K562 (cell line): ENCODE data around the gene ZFP36. TPM values are rescaled to one million over a fixed set of nuclear protein-coding genes. Genes with fewer than 3 reads are reported as not detected.

Source experiments
- ATAC-seq: fragments of 200-7000 bp; cut with Tn5 transposase; 3 replicates; pipeline ENCODE4 v1.9.1; 2020; ENCODE audit warnings: moderate library complexity
- BruUV-seq: library from RNA; stranded (reverse); fragments of 400-500 nt; replicated peaks from 2 replicates; lab custom pipeline; 2021; lab: Mats Ljungman, UMichigan
- CTCF ChIA-PET: fragments of 300-600 bp; formaldehyde crosslinking; extraction: SDS; loops from one replicate; lab custom pipeline; 2021; ENCODE audit warnings: low intra/inter-chr PET ratio; lab: Yijun Ruan, JAX
- POLR2A ChIA-PET: fragments of 300-600, 350-650 bp; sonication (Branson Sonifier 250); formaldehyde crosslinking; extraction: SDS; loops from one replicate; lab custom pipeline; 2021; ENCODE audit warnings: antibody characterized with exemption, inconsistent platforms; lab: Yijun Ruan, JAX
- DNase-seq, 4 experiments: peaks; one replicate each; pipeline versions ENCODE4 v3.0.0 to v3.0.0-alpha.2; 2011 to 2018; ENCODE audit warnings: low spot score in 3 of 4, mixed read lengths in 3 of 4; ENCODE audit errors: extremely low read depth in 1 of 4
- FAIRE-seq: peaks from 2 replicates; lab custom pipeline; 2011; peaks lifted over from hg19 to GRCh38; lab: Jason Lieb, UNC
- H2AFZ ChIP-seq: 2 replicates; pipeline ENCODE4 v1.6.0; 2011; ENCODE audit warnings: low read depth, low read length, control low read depth, inconsistent platforms
- H3K27ac ChIP-seq: fragments of 200-600 bp; 3 replicates; pipeline ENCODE4 v1.8.0; 2011; ENCODE audit warnings: low read depth, mild to moderate bottlenecking, control low read depth, inconsistent platforms, low read length, moderate library complexity, mixed read lengths; ENCODE audit errors: extremely low read depth
- H3K27me3 ChIP-seq, 2 experiments: fragments of 300-600 bp in 1 of 2; 2 replicates in 1 of 2; 3 replicates in 1 of 2; pipeline versions ENCODE4 v1.6.0 to v1.8.0; 2011; ENCODE audit warnings: inconsistent platforms in 2 of 2, low read length in 2 of 2, mild to moderate bottlenecking in 1 of 2, mixed read lengths in 1 of 2, moderate library complexity in 1 of 2; ENCODE audit not compliant: control insufficient read depth in 2 of 2, insufficient read depth in 2 of 2
- H3K36me3 ChIP-seq: fragments of 300-600 bp; 3 replicates; pipeline ENCODE4 v1.8.0; 2011; ENCODE audit warnings: mild to moderate bottlenecking, low read length, inconsistent platforms; ENCODE audit not compliant: control insufficient read depth, insufficient read depth
- H3K4me1 ChIP-seq, 2 experiments: fragments of 200-600 bp in 1 of 2; replicated peaks in 1 of 2; 2 replicates in 1 of 2; 3 replicates in 1 of 2; pipeline versions ENCODE4 v1.5.1 to v1.8.0; 2011; ENCODE audit warnings: inconsistent platforms in 2 of 2, low read length in 2 of 2, mild to moderate bottlenecking in 1 of 2, mixed read lengths in 1 of 2, moderate library complexity in 1 of 2; ENCODE audit not compliant: control insufficient read depth in 2 of 2, insufficient read depth in 2 of 2
- H3K4me2 ChIP-seq: 2 replicates; pipeline ENCODE4 v1.6.1; 2011; ENCODE audit warnings: low read length, control low read depth, inconsistent platforms, mixed read lengths; ENCODE audit not compliant: insufficient read depth
- H3K4me3 ChIP-seq: fragments of 200-600 bp; sonication (generic), shearing (Covaris generic); 2 replicates; pipeline ENCODE4 v1.5.1; 2016; ENCODE audit warnings: control low read depth, inconsistent platforms
- H3K79me2 ChIP-seq: fragments of 200-600 bp; 3 replicates; pipeline ENCODE4 v1.8.0; 2011; ENCODE audit warnings: low read length, inconsistent platforms; ENCODE audit not compliant: control insufficient read depth, insufficient read depth
- H3K9ac ChIP-seq, 2 experiments: 2 replicates each; pipeline versions ENCODE4 v1.6.0 to v1.6.1; 2011; ENCODE audit warnings: low read depth in 2 of 2, low read length in 2 of 2, control low read depth in 1 of 2, inconsistent platforms in 1 of 2, mild to moderate bottlenecking in 1 of 2, mixed read lengths in 1 of 2; ENCODE audit not compliant: insufficient read depth in 1 of 2
- H3K9me1 ChIP-seq: one replicate; pipeline ENCODE4 v1.6.0; 2011; ENCODE audit warnings: inconsistent platforms, mild to moderate bottlenecking, low read length, moderate library complexity; ENCODE audit not compliant: control insufficient read depth, insufficient read depth
- H3K9me3 ChIP-seq: replicated peaks from 2 replicates; pipeline ENCODE4 v1.5.1; 2011; ENCODE audit warnings: low read depth, low read length, inconsistent platforms; ENCODE audit not compliant: control insufficient read depth, insufficient read depth
- H4K20me1 ChIP-seq: replicated peaks from 2 replicates; pipeline ENCODE4 v1.6.1; 2011; ENCODE audit warnings: low read length, inconsistent platforms, mixed read lengths; ENCODE audit not compliant: control insufficient read depth, insufficient read depth
- ARID1B ChIP-seq: fragments of 450-650 bp; IDR thresholded peaks from 2 replicates; pipeline ENCODE4 v1.6.1; 2016; ENCODE audit warnings: antibody characterized with exemption, mild to moderate bottlenecking, inconsistent platforms
- BMI1 ChIP-seq: fragments of 150-350 bp; IDR thresholded peaks from 2 replicates; pipeline ENCODE4 v1.6.1; 2014; ENCODE audit warnings: low read length
- BRD9 ChIP-seq: fragments of 450-650 bp; IDR thresholded peaks from 2 replicates; pipeline ENCODE4 v1.6.1; 2018; ENCODE audit warnings: low read depth; ENCODE audit not compliant: partially characterized antibody
- CBX2 ChIP-seq: fragments of 200-600 bp; sonication (generic); IDR thresholded peaks from one replicate; pipeline ENCODE4 v1.6.1; 2012; ENCODE audit warnings: mild to moderate bottlenecking, low read length, inconsistent platforms; ENCODE audit not compliant: insufficient read depth, poor library complexity, severe bottlenecking
- GABPB1 ChIP-seq: sonication (generic); formaldehyde crosslinking; IDR thresholded peaks from 2 replicates; pipeline ENCODE4 v1.8.0; 2022; ENCODE audit warnings: mild to moderate bottlenecking, missing genetic modification reagents
- KAT7 ChIP-seq: sonication (generic); formaldehyde crosslinking; IDR thresholded peaks from 2 replicates; pipeline ENCODE4 v1.8.0; 2022; ENCODE audit warnings: missing genetic modification reagents, mild to moderate bottlenecking, borderline replicate concordance
- KHSRP ChIP-seq: fragments of 450-650 bp; IDR thresholded peaks from 2 replicates; pipeline ENCODE4 v1.6.1; 2017
- KLF13 ChIP-seq: fragments of 450-650 bp; IDR thresholded peaks from 2 replicates; pipeline ENCODE4 v1.6.1; 2016; ENCODE audit warnings: missing genetic modification characterization, low read depth, mild to moderate bottlenecking, missing compliant biosample characterization, moderate library complexity, borderline replicate concordance
- KLF16 ChIP-seq: IDR thresholded peaks from 2 replicates; pipeline ENCODE4 v1.6.1; 2016; ENCODE audit warnings: antibody characterized with exemption
- L3MBTL2 ChIP-seq: fragments of 450-650 bp; IDR thresholded peaks from 2 replicates; pipeline ENCODE4 v1.6.1; 2016; ENCODE audit warnings: mild to moderate bottlenecking, moderate library complexity
- RBM39 ChIP-seq: fragments of 200-400 bp; formaldehyde crosslinking; optimal IDR thresholded peaks from 2 replicates; pipeline ENCODE3; 2018; ENCODE audit warnings: low read depth, low read length
- SMARCE1 ChIP-seq: fragments of 450-650 bp; IDR thresholded peaks from 2 replicates; pipeline ENCODE4 v1.7.1; 2016; ENCODE audit warnings: mild to moderate bottlenecking
- ZBTB2 ChIP-seq: fragments of 450-650 bp; IDR thresholded peaks from 2 replicates; pipeline ENCODE4 v1.6.1; 2016; ENCODE audit warnings: antibody characterized with exemption
- ZNF511 ChIP-seq: sonication (generic); formaldehyde crosslinking; IDR thresholded peaks from 2 replicates; pipeline ENCODE4 v1.8.0; 2022; ENCODE audit warnings: mild to moderate bottlenecking, missing genetic modification reagents
- WGBS: fragments of 100-300 bp; shearing (Covaris generic); methylation state at CpG from one replicate; pipeline ENCODE4 v1.1.6; 2016; ENCODE audit warnings: low coverage, mixed read lengths; ENCODE audit not compliant: insufficient coverage; ENCODE audit errors: missing lambda C conversion rate; 5-methylcytosine and 5-hydroxymethylcytosine counted together
- in situ Hi-C: fragments of 300-500 bp; cut with MboI; formaldehyde crosslinking; loops from 4 replicates; pipeline ENCODE4 v1.15.0; 2018; ENCODE audit warnings: inconsistent platforms, mixed read lengths
- intact Hi-C: fragments of 100-400 bp; cut with micrococcal nuclease; formaldehyde crosslinking; loops from 2 replicates; pipeline ENCODE4 v1.14.2; 2022
- polyA plus RNA-seq, 8 experiments: library from polyadenylated mRNA; depleted of rRNA in 4 of 8; stranded (reverse) in 5 of 8; unstranded in 3 of 8; fragments of >200 nt; fragmentation: Nextera tagmentation in 2 of 8; fragmentation: Illumina TruSeq in 1 of 8; extraction: Ambion mirVana in 2 of 8; extraction: Trizol in 1 of 8; gene quantifications; 2 replicates each; pipeline versions ENCODE4 v1.2.1 to v1.2.3, GENCODE V29; 2011 to 2014; ENCODE audit warnings: inconsistent platforms in 1 of 8, missing spikeins in 1 of 8
- total RNA-seq, 7 experiments: library from RNA; depleted of rRNA in 6 of 7; stranded (reverse); fragments of >200 nt in 6 of 7; fragmentation: Illumina TruSeq in 2 of 7; extraction: Trizol in 2 of 7; gene quantifications; 2 replicates each; pipeline versions ENCODE4 v1.2.1 to v1.2.3, GENCODE V29; 2011 to 2021; ENCODE audit warnings: low replicate concordance in 1 of 7
- TF ChIP-seq, protein P1 (sequence below): fragments of 450-650 bp; formaldehyde crosslinking; IDR thresholded peaks from 2 replicates; pipeline ENCODE4 v1.4.0; 2020; ENCODE audit warnings: mild to moderate bottlenecking, moderate library complexity
- TF ChIP-seq, protein P2 (sequence below): IDR thresholded peaks from 3 replicates; pipeline ENCODE4 v1.6.1; 2011; ENCODE audit warnings: borderline replicate concordance, mild to moderate bottlenecking, moderate library complexity; ENCODE audit not compliant: insufficient read length; ENCODE audit errors: extremely low read depth

The ZFP36 gene
- total and polyA plus RNA-seq, 9 of the 15 experiments (the other 6 are each of a cell fraction or from before 2014, with no cell fraction given): 1.0 to 20.1 (median 3.5) TPM

GRCh38 chr19:39405958-39406655, 540 bp upstream of the ZFP36 start:
- H3K9ac ChIP-seq: peak overlapping the region; percentile 65 to 89
- in situ Hi-C loops: no loop called here
- WGBS: 6% methylated on average over 20 of the region's 22 CpGs
- no peaks in the 10 kb centered on the region for H3K9me3 ChIP-seq
- peaks cover 13% of the 10 kb centered on the region; the same call in 1 of the 3 replicates for H3K36me3 ChIP-seq
- ATAC-seq (peak; percentile 3), DNase-seq (peak in 1 of 4 experiments; percentile 77), FAIRE-seq (peak; percentile 32)
- H3K79me2 ChIP-seq: peaks cover 48% of the 10 kb centered on the region
- H3K9me1 ChIP-seq: peaks cover 3% of the 10 kb centered on the region
- H3K4me3 ChIP-seq: peak overlapping the region; percentile 78
- peak overlapping the region; percentile 82 for H3K4me2 ChIP-seq
- POLR2A ChIA-PET: interaction anchor here (0.5 to 4.0 kb wide), 7 partner anchors 8 to 77 kb away, joined by 3 to 18 read pairs (median 3); partner anchors contain the start of genes MED29, PAF1, RPS16 and SAMD4B
- H3K27me3 ChIP-seq: no peaks in the 10 kb centered on the region
- peaks cover 4% of the 10 kb centered on the region; the same call in 1 of the 2 replicates for H4K20me1 ChIP-seq
- CTCF ChIA-PET: interaction anchor here (0.7 kb wide), 1 partner anchor 291 kb away, joined by 3 read pairs; no protein-coding TSS in a partner anchor
- intact Hi-C loops: no loop called here
- peak overlapping the region; percentile 70 for H2AFZ ChIP-seq
- peaks cover 64 to 86% of the 10 kb centered on the region in 2 experiments for H3K4me1 ChIP-seq
- H3K27ac ChIP-seq: peak overlapping the region; percentile 94
- no TSS peak for BruUV-seq
- TF ChIP-seq, protein P1, sequence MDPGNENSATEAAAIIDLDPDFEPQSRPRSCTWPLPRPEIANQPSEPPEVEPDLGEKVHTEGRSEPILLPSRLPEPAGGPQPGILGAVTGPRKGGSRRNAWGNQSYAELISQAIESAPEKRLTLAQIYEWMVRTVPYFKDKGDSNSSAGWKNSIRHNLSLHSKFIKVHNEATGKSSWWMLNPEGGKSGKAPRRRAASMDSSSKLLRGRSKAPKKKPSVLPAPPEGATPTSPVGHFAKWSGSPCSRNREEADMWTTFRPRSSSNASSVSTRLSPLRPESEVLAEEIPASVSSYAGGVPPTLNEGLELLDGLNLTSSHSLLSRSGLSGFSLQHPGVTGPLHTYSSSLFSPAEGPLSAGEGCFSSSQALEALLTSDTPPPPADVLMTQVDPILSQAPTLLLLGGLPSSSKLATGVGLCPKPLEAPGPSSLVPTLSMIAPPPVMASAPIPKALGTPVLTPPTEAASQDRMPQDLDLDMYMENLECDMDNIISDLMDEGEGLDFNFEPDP (CRISPR knock-in tag): no peak
- TF ChIP-seq CBX2: no peak
- TF ChIP-seq BMI1: no peak
- TF ChIP-seq L3MBTL2: no peak
- peak; percentile 51 for TF ChIP-seq BRD9
- TF ChIP-seq RBM39: no peak
- no peak for TF ChIP-seq KLF16
- no peak for TF ChIP-seq KHSRP
- TF ChIP-seq ARID1B: no peak; the same call in none of the 2 replicates
- TF ChIP-seq, protein P2, sequence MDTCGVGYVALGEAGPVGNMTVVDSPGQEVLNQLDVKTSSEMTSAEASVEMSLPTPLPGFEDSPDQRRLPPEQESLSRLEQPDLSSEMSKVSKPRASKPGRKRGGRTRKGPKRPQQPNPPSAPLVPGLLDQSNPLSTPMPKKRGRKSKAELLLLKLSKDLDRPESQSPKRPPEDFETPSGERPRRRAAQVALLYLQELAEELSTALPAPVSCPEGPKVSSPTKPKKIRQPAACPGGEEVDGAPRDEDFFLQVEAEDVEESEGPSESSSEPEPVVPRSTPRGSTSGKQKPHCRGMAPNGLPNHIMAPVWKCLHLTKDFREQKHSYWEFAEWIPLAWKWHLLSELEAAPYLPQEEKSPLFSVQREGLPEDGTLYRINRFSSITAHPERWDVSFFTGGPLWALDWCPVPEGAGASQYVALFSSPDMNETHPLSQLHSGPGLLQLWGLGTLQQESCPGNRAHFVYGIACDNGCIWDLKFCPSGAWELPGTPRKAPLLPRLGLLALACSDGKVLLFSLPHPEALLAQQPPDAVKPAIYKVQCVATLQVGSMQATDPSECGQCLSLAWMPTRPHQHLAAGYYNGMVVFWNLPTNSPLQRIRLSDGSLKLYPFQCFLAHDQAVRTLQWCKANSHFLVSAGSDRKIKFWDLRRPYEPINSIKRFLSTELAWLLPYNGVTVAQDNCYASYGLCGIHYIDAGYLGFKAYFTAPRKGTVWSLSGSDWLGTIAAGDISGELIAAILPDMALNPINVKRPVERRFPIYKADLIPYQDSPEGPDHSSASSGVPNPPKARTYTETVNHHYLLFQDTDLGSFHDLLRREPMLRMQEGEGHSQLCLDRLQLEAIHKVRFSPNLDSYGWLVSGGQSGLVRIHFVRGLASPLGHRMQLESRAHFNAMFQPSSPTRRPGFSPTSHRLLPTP: no peak
- no peak for TF ChIP-seq KAT7
- TF ChIP-seq SMARCE1: peak; percentile 42
- TF ChIP-seq ZBTB2: peak; percentile 68; the same call in 1 of the 2 replicates
- no peak for TF ChIP-seq ZNF511 (CRISPR knock-in tag)
- TF ChIP-seq GABPB1 (CRISPR knock-in tag): no peak
- no peak for TF ChIP-seq KLF13 (tag)
